Natural killer cell treated with Interleukin-12 subunit alpha and Interleukin-12 subunit beta and Interleukin-15 and Interleukin-18, amount 100 ng/mL, for 72 hours (primary cell): ENCODE data around the gene ETNK1. TPM values are rescaled to one million over a fixed set of nuclear protein-coding genes. Genes with fewer than 3 reads are reported as not detected.

Experiments used
- ATAC-seq, 2 donors: fragments of 150-1000 bp; cut with Tn5 transposase in 1 of 2; sonication (Bioruptor Pico), chemical (Tn5 transposase) in 1 of 2; 2 replicates each; pipeline ENCODE4 v1.10.0; 2021
- DNase-seq: peaks from one replicate; pipeline ENCODE4 v3.0.0; 2022; ENCODE audit warnings: low spot score
- H3K27ac Mint-ChIP-seq, 2 donors: 1 replicate in 1 of 2; 2 replicates in 1 of 2; pipeline ENCODE4 v1.8.0; 2022; ENCODE audit warnings: mixed read lengths in 2 of 2, mild to moderate bottlenecking in 1 of 2, moderate library complexity in 1 of 2
- H3K27me3 Mint-ChIP-seq, 2 donors: 1 replicate in 1 of 2; 2 replicates in 1 of 2; pipeline ENCODE4 v1.8.0; 2022; ENCODE audit warnings: mixed read lengths in 2 of 2
- H3K36me3 Mint-ChIP-seq: one replicate; pipeline ENCODE4 v1.8.0; 2022; ENCODE audit warnings: mixed read lengths
- H3K4me1 Mint-ChIP-seq, 2 donors: 1 replicate in 1 of 2; 2 replicates in 1 of 2; pipeline ENCODE4 v1.8.0; 2022; ENCODE audit warnings: low read depth in 2 of 2, mixed read lengths in 2 of 2, mild to moderate bottlenecking in 1 of 2
- H3K4me3 Mint-ChIP-seq: one replicate; pipeline ENCODE4 v1.8.0; 2022; ENCODE audit warnings: mixed read lengths
- H3K9me3 Mint-ChIP-seq: 2 replicates; pipeline ENCODE4 v1.8.0; 2022; ENCODE audit warnings: mixed read lengths
- total RNA-seq, 2 donors: library from RNA; stranded (reverse); gene quantifications; one replicate each; pipeline ENCODE4 v1.2.3, GENCODE V29; 2022

ETNK1 gene
- total RNA-seq, 2 donors from 2014 or later, result 96.3 to 101 TPM

GRCh38 chr12:22615963-22616501 lies 8.9 kb upstream of the ETNK1 start:
- DNase-seq (no peak), ATAC-seq (no peak)
- no peak overlapping the region for H3K27ac Mint-ChIP-seq
- peaks cover 13% of the 10 kb centered on the region for H3K36me3 Mint-ChIP-seq
- no peaks in the 10 kb centered on the region for H3K4me1 Mint-ChIP-seq
- H3K27me3 Mint-ChIP-seq, result peaks cover 3 to 11% of the 10 kb centered on the region in 2 donors
- peaks cover 8% of the 10 kb centered on the region for H3K9me3 Mint-ChIP-seq
- no peak overlapping the region for H3K4me3 Mint-ChIP-seq

- Mint-ChIP-seq H3K4me3 (no peak overlapping the region), H3K4me1 (no peaks in the 10 kb centered on the region), H3K27me3 (peaks cover 7 to 14% of the 10 kb centered on the region in 2 donors), H3K36me3 (peaks cover 7% of the 10 kb centered on the region), H3K9me3 (peaks cover under 1% of the 10 kb centered on the region), H3K27ac (no peak overlapping the region)
- ATAC-seq (no peak), DNase-seq (no peak)
Measured at GRCh38 chr12:22617630-22618029, 7.3 kb upstream of the ETNK1 start.

GRCh38 chr12:22624548-22624869 lies 462 bp upstream of the ETNK1 start:
- no peaks in the 10 kb centered on the region for H3K9me3 Mint-ChIP-seq
- peaks cover 13 to 18% of the 10 kb centered on the region in 2 donors for H3K27me3 Mint-ChIP-seq
- peak overlapping the region; percentile 95 for H3K4me3 Mint-ChIP-seq
- peaks cover 7% of the 10 kb centered on the region for H3K36me3 Mint-ChIP-seq
- H3K4me1 Mint-ChIP-seq, result peaks cover 24 to 37% of the 10 kb centered on the region in 2 donors
- peak overlapping the region; percentile 89 to 98 for H3K27ac Mint-ChIP-seq
- no peak for ATAC-seq
- no peak for DNase-seq

- H3K27me3 Mint-ChIP-seq, result peaks cover 13 to 16% of the 10 kb centered on the region in 2 donors
- no peaks in the 10 kb centered on the region for H3K9me3 Mint-ChIP-seq
- ATAC-seq (peak in 1 of 2 donors; percentile 7), DNase-seq (peak; percentile 70)
- peak overlapping the region; percentile 95 for H3K4me3 Mint-ChIP-seq
- peaks cover 29 to 40% of the 10 kb centered on the region in 2 donors for H3K4me1 Mint-ChIP-seq
- peaks cover 7% of the 10 kb centered on the region for H3K36me3 Mint-ChIP-seq
- H3K27ac Mint-ChIP-seq, result peak overlapping the region; percentile 89 to 98
Measured at GRCh38 chr12:22625762-22626294, 857 bp downstream of the ETNK1 start.

GRCh38 chr12:22626406-22626805 lies 1.4 kb downstream of the ETNK1 start:
- H3K27me3 Mint-ChIP-seq, result peaks cover 10 to 11% of the 10 kb centered on the region in 2 donors
- peaks cover 7% of the 10 kb centered on the region for H3K36me3 Mint-ChIP-seq
- peak overlapping the region; percentile 95 for H3K4me3 Mint-ChIP-seq
- H3K4me1 Mint-ChIP-seq, result peaks cover 32 to 44% of the 10 kb centered on the region in 2 donors
- ATAC-seq, result peak in 1 of 2 donors; percentile 34
- peak overlapping the region; percentile 89 to 98 for H3K27ac Mint-ChIP-seq
- no peak for DNase-seq
- no peaks in the 10 kb centered on the region for H3K9me3 Mint-ChIP-seq

GRCh38 chr12:22627371-22627770 lies 2.4 kb downstream of the ETNK1 start:
- peaks cover 7% of the 10 kb centered on the region for H3K36me3 Mint-ChIP-seq
- no peak for DNase-seq
- peak overlapping the region; percentile 95 for H3K4me3 Mint-ChIP-seq
- peaks cover 6 to 8% of the 10 kb centered on the region in 2 donors for H3K27me3 Mint-ChIP-seq
- peaks cover 37 to 47% of the 10 kb centered on the region in 2 donors for H3K4me1 Mint-ChIP-seq
- H3K27ac Mint-ChIP-seq, result peak overlapping the region; percentile 89 to 98
- no peaks in the 10 kb centered on the region for H3K9me3 Mint-ChIP-seq
- no peak for ATAC-seq

- H3K27me3 Mint-ChIP-seq, result peaks cover 0 to 2% of the 10 kb centered on the region in 2 donors
- H3K9me3 Mint-ChIP-seq, result no peaks in the 10 kb centered on the region
- peak overlapping the region; percentile 89 to 98 for H3K27ac Mint-ChIP-seq
- peaks cover 7% of the 10 kb centered on the region for H3K36me3 Mint-ChIP-seq
- peak overlapping the region; percentile 95 for H3K4me3 Mint-ChIP-seq
- ATAC-seq, result no peak
- no peak for DNase-seq
- peaks cover 42 to 54% of the 10 kb centered on the region in 2 donors for H3K4me1 Mint-ChIP-seq
Measured at GRCh38 chr12:22628228-22628627, 3.3 kb downstream of the ETNK1 start.

GRCh38 chr12:22631863-22632463 lies 7.0 kb downstream of the ETNK1 start:
- DNase-seq, result no peak

GRCh38 chr12:22634883-22635282 lies 9.9 kb downstream of the ETNK1 start:
- no peak overlapping the region for H3K27ac Mint-ChIP-seq

More at GRCh38 chr12:22631863-22632463, 7.0 kb downstream of the ETNK1 start:
- ATAC-seq, result no peak
- Mint-ChIP-seq H3K9me3 (no peaks in the 10 kb centered on the region), H3K4me3 (no peak overlapping the region), H3K36me3 (no peaks in the 10 kb centered on the region), H3K27ac (peak overlapping the region in 1 of 2 donors; percentile 7), H3K27me3 (no peaks in the 10 kb centered on the region), H3K4me1 (peaks cover 43 to 54% of the 10 kb centered on the region in 2 donors)

GRCh38 chr12:22635812-22636211 lies 10.8 kb downstream of the ETNK1 start:
- H3K4me1 Mint-ChIP-seq, result peaks cover 40 to 46% of the 10 kb centered on the region in 2 donors
- H3K36me3 Mint-ChIP-seq, result no peaks in the 10 kb centered on the region
- no peak overlapping the region for H3K27ac Mint-ChIP-seq
- H3K4me3 Mint-ChIP-seq, result no peak overlapping the region
- DNase-seq, result no peak
- no peak for ATAC-seq
- H3K9me3 Mint-ChIP-seq, result no peaks in the 10 kb centered on the region
- H3K27me3 Mint-ChIP-seq, result no peaks in the 10 kb centered on the region

More at GRCh38 chr12:22634883-22635282, 9.9 kb downstream of the ETNK1 start:
- Mint-ChIP-seq H3K4me3 (no peak overlapping the region), H3K27me3 (no peaks in the 10 kb centered on the region), H3K4me1 (peaks cover 45 to 49% of the 10 kb centered on the region in 2 donors), H3K36me3 (no peaks in the 10 kb centered on the region), H3K9me3 (no peaks in the 10 kb centered on the region)
- no peak for ATAC-seq
- no peak for DNase-seq

GRCh38 chr12:22640851-22641250 lies 15.9 kb downstream of the ETNK1 start:
- Mint-ChIP-seq H3K27ac (no peak overlapping the region), H3K4me1 (peaks cover 26 to 33% of the 10 kb centered on the region in 2 donors), H3K27me3 (no peaks in the 10 kb centered on the region), H3K4me3 (no peak overlapping the region), H3K9me3 (no peaks in the 10 kb centered on the region), H3K36me3 (no peaks in the 10 kb centered on the region)
- ATAC-seq, result no peak
- DNase-seq, result no peak

GRCh38 chr12:22641353-22642053 lies 16.5 kb downstream of the ETNK1 start:
- H3K27me3 Mint-ChIP-seq, result no peaks in the 10 kb centered on the region
- H3K27ac Mint-ChIP-seq, result no peak overlapping the region
- no peaks in the 10 kb centered on the region for H3K9me3 Mint-ChIP-seq
- peaks cover 26 to 31% of the 10 kb centered on the region in 2 donors for H3K4me1 Mint-ChIP-seq
- no peak overlapping the region for H3K4me3 Mint-ChIP-seq
- no peak for ATAC-seq
- H3K36me3 Mint-ChIP-seq, result no peaks in the 10 kb centered on the region
- DNase-seq, result no peak

- Mint-ChIP-seq H3K4me1 (peaks cover 32 to 36% of the 10 kb centered on the region in 2 donors), H3K36me3 (peaks cover 10% of the 10 kb centered on the region), H3K27me3 (no peaks in the 10 kb centered on the region), H3K27ac (no peak overlapping the region), H3K9me3 (no peaks in the 10 kb centered on the region), H3K4me3 (no peak overlapping the region)
- DNase-seq, result no peak
- no peak for ATAC-seq
Measured at GRCh38 chr12:22648668-22649067, 23.7 kb downstream of the ETNK1 start.

GRCh38 chr12:22653075-22653474 lies 28.1 kb downstream of the ETNK1 start:
- Mint-ChIP-seq H3K9me3 (no peaks in the 10 kb centered on the region), H3K4me1 (peaks cover 35 to 44% of the 10 kb centered on the region in 2 donors), H3K36me3 (peaks cover 10% of the 10 kb centered on the region), H3K27ac (no peak overlapping the region), H3K27me3 (no peaks in the 10 kb centered on the region), H3K4me3 (no peak overlapping the region)
- ATAC-seq (no peak), DNase-seq (no peak)
